H1 (cell line): ENCODE measurements around the gene CCL3. TPM values are rescaled to one million over a fixed set of nuclear protein-coding genes. Genes with fewer than 3 reads are reported as not detected.

Source experiments
- CREB1 ChIP-seq: IDR thresholded peaks from 2 replicates; pipeline ENCODE4 v1.6.1; 2012; ENCODE audit warnings: inconsistent platforms
- JUND ChIP-seq: IDR thresholded peaks from 2 replicates; pipeline ENCODE4 v1.6.1; 2011; ENCODE audit warnings: mild to moderate bottlenecking, improper control_type of control experiment, low read length
- KDM4A ChIP-seq: IDR thresholded peaks from one replicate; pipeline ENCODE4 v1.7.1; 2012; ENCODE audit warnings: low read depth, mild to moderate bottlenecking, moderate library complexity, low read length, inconsistent platforms; ENCODE audit not compliant: severe bottlenecking
- PHF8 ChIP-seq: fragments of 200-600 bp; sonication (generic); conservative IDR thresholded peaks from 2 replicates; pipeline ENCODE4 v1.7.1; 2012; ENCODE audit warnings: low read depth, mild to moderate bottlenecking, inconsistent platforms, low read length, moderate library complexity
- SAP30 ChIP-seq: fragments of 300-600 bp; sonication (generic); IDR thresholded peaks from 2 replicates; pipeline ENCODE4 v1.7.1; 2012; ENCODE audit warnings: low read length, moderate library complexity, mild to moderate bottlenecking, inconsistent platforms; ENCODE audit not compliant: insufficient read depth, insufficient replicate concordance
- SP4 ChIP-seq: IDR thresholded peaks from 2 replicates; pipeline ENCODE4 v1.6.1; 2012; ENCODE audit warnings: low read length, inconsistent platforms
- SRF ChIP-seq: IDR thresholded peaks from 2 replicates; pipeline ENCODE4 v1.6.1; 2011; ENCODE audit warnings: mild to moderate bottlenecking, low read depth, low read length, moderate library complexity
- TAF1 ChIP-seq: IDR thresholded peaks from 2 replicates; pipeline ENCODE4 v1.6.1; 2011; ENCODE audit warnings: mild to moderate bottlenecking, low read depth, low read length
- polyA plus RNA-seq, 7 experiments: library from polyadenylated mRNA; depleted of rRNA in 3 of 7; stranded (reverse) in 5 of 7; unstranded in 2 of 7; fragments of >200 nt in 5 of 7; fragments of 200-250 nt in 2 of 7; gene quantifications; 1 replicate in 5 of 7; 2 replicates in 1 of 7; 4 replicates in 1 of 7; pipeline versions ENCODE4 v1.2.1 to v1.2.3, GENCODE V29; 2011 to 2013; ENCODE audit warnings: missing spikeins in 2 of 7, mixed read lengths in 2 of 7
- total RNA-seq: library from RNA; stranded (reverse); fragmentation: NEBNext Ultra II Directional; extraction: Animal tissue kit (Norgen Biotek cat#: 25700); gene quantifications from 2 replicates; pipeline ENCODE4 v1.2.1, GENCODE V29; 2021

Gene CCL3
- total and polyA plus RNA-seq, 2 of the 8 experiments (the other 6 are each of a cell fraction or from before 2014, with no cell fraction given), result not detected

DNA sequence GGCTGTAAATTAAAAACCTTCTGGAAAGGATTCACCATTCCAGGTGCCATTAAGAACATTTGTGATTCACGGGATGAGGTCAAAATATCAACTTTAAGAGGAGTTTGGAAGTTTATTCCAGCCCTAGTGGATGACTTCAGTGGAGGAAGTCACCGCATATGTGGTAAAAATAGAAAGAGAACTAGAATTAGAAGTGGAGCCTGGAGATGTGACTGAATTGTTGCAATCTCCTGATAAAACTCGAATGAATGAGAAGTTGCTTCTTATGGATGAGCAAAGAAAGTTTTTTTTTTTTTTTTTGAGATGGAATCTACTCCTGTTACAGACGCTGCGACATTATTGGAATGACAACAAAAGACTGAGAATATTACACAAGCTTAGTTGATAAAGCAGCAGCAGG is 40.4 kb upstream of the CCL3 start (continued):
- TF ChIP-seq TAF1 (no peak), CREB1 (no peak), KDM4A (no peak), PHF8 (no peak), SAP30 (no peak), SRF (no peak), JUND (no peak), SP4 (no peak)
